ENCODE measurements around the gene CCDC15. TPM values are rescaled to one million over a fixed set of nuclear protein-coding genes. Genes with fewer than 3 reads are reported as not detected.

Gene CCDC15
- total RNA-seq, 2 donors from 2014 or later, result 0.99 to 1.6 TPM

DNA sequence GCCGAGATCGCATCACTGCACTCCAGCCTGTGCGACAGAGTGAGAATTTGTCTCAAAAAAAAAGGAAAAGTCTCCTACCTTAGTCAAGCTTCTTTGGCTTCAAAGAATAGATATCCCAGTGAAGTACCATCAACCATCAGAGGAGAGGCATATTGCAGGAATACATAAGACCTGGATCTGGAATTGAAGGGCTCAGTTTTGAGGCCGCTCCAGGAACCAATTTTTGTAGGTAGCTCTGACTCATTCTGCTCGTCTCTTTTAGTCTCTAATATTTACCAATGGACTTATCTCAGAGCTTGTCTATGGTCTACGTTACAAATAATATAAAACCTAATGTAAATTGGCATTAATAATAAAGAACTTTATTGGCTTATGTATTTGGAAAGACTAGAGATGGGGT, 8.2 kb upstream of the CCDC15 start:
- no peak for ATAC-seq
- 78 to 83% methylated on average over 6 of the region's 6 CpGs for WGBS, 2 donors

GRCh38 chr11:124946735-124947141, 7.3 kb upstream of the CCDC15 start:
- TF ChIP-seq POLR2A (IDR thresholded peaks at IDR 0.05), result no peak
- TF ChIP-seq, protein P1, sequence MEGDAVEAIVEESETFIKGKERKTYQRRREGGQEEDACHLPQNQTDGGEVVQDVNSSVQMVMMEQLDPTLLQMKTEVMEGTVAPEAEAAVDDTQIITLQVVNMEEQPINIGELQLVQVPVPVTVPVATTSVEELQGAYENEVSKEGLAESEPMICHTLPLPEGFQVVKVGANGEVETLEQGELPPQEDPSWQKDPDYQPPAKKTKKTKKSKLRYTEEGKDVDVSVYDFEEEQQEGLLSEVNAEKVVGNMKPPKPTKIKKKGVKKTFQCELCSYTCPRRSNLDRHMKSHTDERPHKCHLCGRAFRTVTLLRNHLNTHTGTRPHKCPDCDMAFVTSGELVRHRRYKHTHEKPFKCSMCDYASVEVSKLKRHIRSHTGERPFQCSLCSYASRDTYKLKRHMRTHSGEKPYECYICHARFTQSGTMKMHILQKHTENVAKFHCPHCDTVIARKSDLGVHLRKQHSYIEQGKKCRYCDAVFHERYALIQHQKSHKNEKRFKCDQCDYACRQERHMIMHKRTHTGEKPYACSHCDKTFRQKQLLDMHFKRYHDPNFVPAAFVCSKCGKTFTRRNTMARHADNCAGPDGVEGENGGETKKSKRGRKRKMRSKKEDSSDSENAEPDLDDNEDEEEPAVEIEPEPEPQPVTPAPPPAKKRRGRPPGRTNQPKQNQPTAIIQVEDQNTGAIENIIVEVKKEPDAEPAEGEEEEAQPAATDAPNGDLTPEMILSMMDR (IDR thresholded peaks at IDR 0.05), result no peak
- Histone ChIP-seq H3K36me3 (replicated peaks in 1 of 2; ENCODE audit: insufficient read depth in 1 of 2, low read depth in 2 of 2) (no peaks in the 10 kb centered on the region), H3K9me3 (no peaks in the 10 kb centered on the region), H3K4me3 (no peak overlapping the region), H3K4me1 (no peaks in the 10 kb centered on the region), H3K27me3 (no peaks in the 10 kb centered on the region), H3K27ac (no peak overlapping the region)
- ATAC-seq (no peak), DNase-seq (no peak)
- intact Hi-C loops (cut with DNase I), result no loop called here
- 55 to 74% methylated on average over 2 of the region's 2 CpGs for WGBS, 2 donors

More for the DNA sequence above, 8.2 kb upstream of the CCDC15 start:
- TF ChIP-seq, protein P1 (IDR thresholded peaks at IDR 0.05), result no peak
- no peak for TF ChIP-seq POLR2A (IDR thresholded peaks at IDR 0.05)
- Histone ChIP-seq H3K4me3 (no peak overlapping the region), H3K27me3 (no peaks in the 10 kb centered on the region), H3K36me3 (replicated peaks in 1 of 2; ENCODE audit: insufficient read depth in 1 of 2, low read depth in 2 of 2) (no peaks in the 10 kb centered on the region), H3K9me3 (no peaks in the 10 kb centered on the region), H3K4me1 (no peaks in the 10 kb centered on the region), H3K27ac (no peak overlapping the region)
- DNase-seq, result no peak
- intact Hi-C loops (cut with DNase I), result no loop called here

DNA sequence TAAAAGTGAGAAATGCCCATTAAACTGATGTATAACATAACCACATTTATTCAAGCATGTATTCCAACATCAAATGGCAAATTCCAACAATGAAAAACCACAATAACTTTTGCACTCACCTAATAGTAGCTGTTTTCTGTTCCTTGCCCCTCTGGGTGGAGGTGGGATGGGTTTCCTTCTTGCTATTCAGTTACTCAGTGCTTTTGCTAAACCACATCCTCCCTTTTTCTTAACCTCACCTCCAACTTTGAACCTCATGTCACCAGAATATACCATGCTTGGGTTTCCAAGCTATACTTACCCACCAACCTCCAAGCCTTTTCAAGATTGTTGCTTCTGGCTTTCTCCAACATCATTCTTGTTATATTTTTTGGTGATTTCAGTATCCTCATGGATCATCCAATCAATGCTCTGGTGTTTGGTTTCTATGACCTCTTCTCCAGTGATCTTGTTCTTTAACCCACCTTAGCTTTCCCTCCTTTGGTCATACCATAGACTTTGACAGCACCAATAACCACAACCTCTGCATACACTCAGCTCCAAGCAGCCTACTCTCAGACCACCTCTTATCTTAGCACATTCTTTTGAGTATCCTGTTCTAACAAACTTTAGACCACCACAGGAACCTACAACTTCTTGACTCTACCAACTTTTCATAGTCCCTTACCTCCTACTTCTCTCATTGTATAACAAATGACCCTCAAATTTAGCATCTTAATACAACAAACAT, 3.2 kb upstream of the CCDC15 start:
- Histone ChIP-seq H3K36me3 (replicated peaks in 1 of 2; ENCODE audit: insufficient read depth in 1 of 2, low read depth in 2 of 2) (no peaks in the 10 kb centered on the region), H3K4me1 (peaks cover 13% of the 10 kb centered on the region), H3K4me3 (no peak overlapping the region), H3K27me3 (no peaks in the 10 kb centered on the region), H3K27ac (no peak overlapping the region), H3K9me3 (no peaks in the 10 kb centered on the region)
- no peak for TF ChIP-seq POLR2A (IDR thresholded peaks at IDR 0.05)
- TF ChIP-seq, protein P1 (IDR thresholded peaks at IDR 0.05), result no peak
- no peak for ATAC-seq
- intact Hi-C loops (cut with DNase I), result no loop called here
- DNase-seq, result no peak

DNA sequence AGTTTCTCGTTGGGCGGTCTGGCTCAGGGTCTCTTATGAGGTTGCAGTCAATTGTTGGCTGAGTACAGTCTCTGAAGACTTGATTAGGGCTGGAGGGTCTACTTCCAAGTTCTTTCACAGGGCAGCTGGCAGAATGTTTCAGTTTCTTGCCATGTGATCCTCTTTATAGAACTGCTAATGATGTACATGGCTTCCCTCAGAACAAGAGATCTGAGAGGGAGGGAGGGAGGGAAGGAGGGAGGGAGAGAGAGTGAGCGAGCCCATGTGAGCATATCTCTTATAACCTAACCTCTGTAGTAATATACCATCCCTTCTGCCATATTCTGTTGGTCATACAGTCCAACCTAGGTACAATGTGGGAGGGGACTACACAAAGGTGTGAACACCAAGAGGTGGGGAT, 2.7 kb upstream of the CCDC15 start:
- H3K36me3 ChIP-seq (replicated peaks in 1 of 2; ENCODE audit: insufficient read depth in 1 of 2, low read depth in 2 of 2), result no peaks in the 10 kb centered on the region
- no peak for ATAC-seq
- intact Hi-C loops (cut with DNase I), result no loop called here
- H3K4me1 ChIP-seq, result peaks cover 13% of the 10 kb centered on the region
- DNase-seq, result no peak
- H3K27me3 ChIP-seq, result no peaks in the 10 kb centered on the region
- WGBS, 2 donors, result 51 to 53% methylated on average over 3 of the region's 3 CpGs
- no peaks in the 10 kb centered on the region for H3K9me3 ChIP-seq
- H3K27ac ChIP-seq, result no peak overlapping the region
- TF ChIP-seq, protein P1 (IDR thresholded peaks at IDR 0.05), result no peak
- H3K4me3 ChIP-seq, result no peak overlapping the region

DNA sequence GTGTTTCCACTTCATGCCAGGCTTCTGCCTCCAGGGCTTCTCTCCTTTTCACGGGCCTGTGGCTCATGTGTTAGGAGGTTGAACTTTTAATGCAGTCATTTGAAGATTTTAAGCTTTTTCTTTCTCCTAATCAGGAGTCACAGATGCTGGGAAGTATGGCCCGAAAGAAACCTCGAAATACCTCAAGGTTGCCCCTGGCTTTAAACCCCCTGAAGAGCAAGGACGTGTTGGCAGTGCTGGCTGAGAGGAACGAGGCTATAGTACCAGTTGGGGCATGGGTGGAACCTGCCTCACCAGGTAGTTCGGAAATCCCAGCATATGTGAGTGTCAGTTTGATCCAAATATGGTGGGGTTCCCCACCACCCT, 571 bp downstream of the CCDC15 start:
- no peaks in the 10 kb centered on the region for H3K27me3 ChIP-seq
- DNase-seq (no peak), ATAC-seq (no peak)
- H3K36me3 ChIP-seq (replicated peaks in 1 of 2; ENCODE audit: insufficient read depth in 1 of 2, low read depth in 2 of 2), result no peaks in the 10 kb centered on the region
- intact Hi-C loops (cut with DNase I), result no loop called here
- no peak for TF ChIP-seq POLR2A (IDR thresholded peaks at IDR 0.05)
- TF ChIP-seq, protein P1 (IDR thresholded peaks at IDR 0.05), result no peak
- H3K4me3 ChIP-seq, result peak overlapping the region in 1 of 2 donors; percentile 62
- H3K27ac ChIP-seq, result peak overlapping the region in 3 of 4 donors; percentile 24 to 83 (median 64)
- H3K4me1 ChIP-seq, result peaks cover 13% of the 10 kb centered on the region
- H3K9me3 ChIP-seq, result no peaks in the 10 kb centered on the region
- WGBS, 2 donors, result 19 to 36% methylated on average over 6 of the region's 6 CpGs

All from body of pancreas (tissue), 4 donors.